ENCODE results near the gene TTC3.

DNA sequence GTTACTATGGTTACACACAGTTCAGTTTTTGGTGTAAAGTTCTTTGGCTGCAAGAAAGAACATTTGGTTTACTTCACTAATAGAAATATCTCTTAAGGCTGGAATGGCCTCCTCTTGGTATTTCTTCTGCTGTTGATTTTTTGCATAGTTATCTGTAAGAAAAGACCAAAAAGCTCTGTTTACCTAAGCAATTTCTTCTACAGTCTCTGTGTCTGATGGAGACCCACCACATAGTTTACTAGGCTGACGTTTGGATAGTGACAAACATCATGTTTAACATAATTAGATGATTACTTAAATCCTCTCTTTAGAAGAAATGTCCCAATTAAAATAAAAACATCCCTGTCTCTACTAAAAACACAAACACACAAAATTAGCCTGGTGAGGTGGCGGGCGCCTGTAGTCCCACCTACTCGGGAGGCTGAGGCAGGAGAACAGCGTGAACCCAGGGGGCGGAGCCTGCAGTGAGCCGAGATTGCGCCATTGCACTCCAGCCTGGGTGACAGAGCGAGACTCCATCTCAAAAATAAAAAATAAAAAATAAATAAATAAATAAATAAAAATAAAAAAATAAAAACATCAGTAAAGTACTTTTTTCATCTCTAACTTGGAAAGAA lies 7.4 kb upstream of the TTC3 start:
- TF ChIP-seq, protein P1, sequence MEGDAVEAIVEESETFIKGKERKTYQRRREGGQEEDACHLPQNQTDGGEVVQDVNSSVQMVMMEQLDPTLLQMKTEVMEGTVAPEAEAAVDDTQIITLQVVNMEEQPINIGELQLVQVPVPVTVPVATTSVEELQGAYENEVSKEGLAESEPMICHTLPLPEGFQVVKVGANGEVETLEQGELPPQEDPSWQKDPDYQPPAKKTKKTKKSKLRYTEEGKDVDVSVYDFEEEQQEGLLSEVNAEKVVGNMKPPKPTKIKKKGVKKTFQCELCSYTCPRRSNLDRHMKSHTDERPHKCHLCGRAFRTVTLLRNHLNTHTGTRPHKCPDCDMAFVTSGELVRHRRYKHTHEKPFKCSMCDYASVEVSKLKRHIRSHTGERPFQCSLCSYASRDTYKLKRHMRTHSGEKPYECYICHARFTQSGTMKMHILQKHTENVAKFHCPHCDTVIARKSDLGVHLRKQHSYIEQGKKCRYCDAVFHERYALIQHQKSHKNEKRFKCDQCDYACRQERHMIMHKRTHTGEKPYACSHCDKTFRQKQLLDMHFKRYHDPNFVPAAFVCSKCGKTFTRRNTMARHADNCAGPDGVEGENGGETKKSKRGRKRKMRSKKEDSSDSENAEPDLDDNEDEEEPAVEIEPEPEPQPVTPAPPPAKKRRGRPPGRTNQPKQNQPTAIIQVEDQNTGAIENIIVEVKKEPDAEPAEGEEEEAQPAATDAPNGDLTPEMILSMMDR (IDR thresholded peaks at IDR 0.05 in 2 of 3, conservative IDR thresholded peaks at IDR 0.05 in 1 of 3; ENCODE audit: control insufficient read depth in 2 of 3, extremely low read depth in 1 of 3, insufficient read depth in 1 of 3, low read depth in 3 of 3, low read length in 3 of 3), result no peak
- no peak for TF ChIP-seq TCF12 (IDR thresholded peaks at IDR 0.05; ENCODE audit: low read depth, low read length)
- TF ChIP-seq MYC (IDR thresholded peaks at IDR 0.05; ENCODE audit: insufficient read depth, insufficient read length, insufficient replicate concordance, low read length, severe bottlenecking), result no peak
- TF ChIP-seq EZH2 (IDR thresholded peaks at IDR 0.05; ENCODE audit: borderline replicate concordance, control insufficient read depth, low read depth, low read length), result no peak
- no peak for TF ChIP-seq SPI1 (IDR thresholded peaks at IDR 0.05; ENCODE audit: borderline replicate concordance, insufficient read depth, low read depth, low read length)
- TF ChIP-seq JUND (IDR thresholded peaks at IDR 0.05; ENCODE audit: low read depth, low read length), result no peak
- no peak for TF ChIP-seq RELA (IDR thresholded peaks at IDR 0.05; ENCODE audit: borderline replicate concordance, partially characterized antibody)
- no peak for TF ChIP-seq ESRRA (IDR thresholded peaks at IDR 0.05; ENCODE audit: low read length)
- TF ChIP-seq ATF7 (IDR thresholded peaks at IDR 0.05; ENCODE audit: low read depth), result no peak
- TF ChIP-seq GABPA (IDR thresholded peaks at IDR 0.05; ENCODE audit: low read depth), result no peak
- TF ChIP-seq TAF1 (IDR thresholded peaks at IDR 0.05; ENCODE audit: borderline replicate concordance, low read depth, low read length), result no peak
- no peak for TF ChIP-seq HCFC1 (IDR thresholded peaks at IDR 0.05; ENCODE audit: low read length)

All from GM12878 (cell line).